HEK293 (cell line): ENCODE measurements around the gene GNG5.
A peak's percentile ranks its signal among the peaks of the same experiment; 100 is the strongest.

Source experiments
- FEZF1 ChIP-seq: fragments of 450-650 bp; formaldehyde crosslinking; IDR thresholded peaks from 2 replicates; pipeline ENCODE4 v1.5.1; 2016; ENCODE audit warnings: missing biosample characterization, missing genetic modification characterization
- HOXD13 ChIP-seq: sonication (generic); formaldehyde crosslinking; IDR thresholded peaks from 2 replicates; pipeline ENCODE4 v1.8.0; 2022; ENCODE audit warnings: missing genetic modification reagents, borderline replicate concordance
- KLF8 ChIP-seq: fragments of 450-650 bp; formaldehyde crosslinking; IDR thresholded peaks from 2 replicates; pipeline ENCODE4 v1.5.1; 2016; ENCODE audit warnings: missing biosample characterization, missing genetic modification characterization
- KLF9 ChIP-seq: fragments of 450-650 bp; formaldehyde crosslinking; IDR thresholded peaks from 2 replicates; pipeline ENCODE4 v1.5.1; 2016; ENCODE audit warnings: missing biosample characterization, missing genetic modification characterization, low read depth
- MEIS1 ChIP-seq: sonication (generic); formaldehyde crosslinking; IDR thresholded peaks from 2 replicates; pipeline ENCODE4 v1.8.1; 2022; ENCODE audit warnings: missing genetic modification reagents, mild to moderate bottlenecking, borderline replicate concordance
- SCRT2 ChIP-seq: fragments of 450-650 bp; formaldehyde crosslinking; IDR thresholded peaks from 2 replicates; pipeline ENCODE4 v1.5.1; 2016; ENCODE audit warnings: missing biosample characterization, missing genetic modification characterization
- SP3 ChIP-seq: fragments of 450-650 bp; formaldehyde crosslinking; IDR thresholded peaks from 2 replicates; pipeline ENCODE4 v1.5.1; 2016; ENCODE audit warnings: missing biosample characterization, missing genetic modification characterization
- ZBTB17 ChIP-seq: fragments of 450-650 bp; formaldehyde crosslinking; IDR thresholded peaks from 2 replicates; pipeline ENCODE4 v1.5.1; 2016; ENCODE audit warnings: missing biosample characterization, missing genetic modification characterization
- ZBTB48 ChIP-seq: fragments of 450-650 bp; formaldehyde crosslinking; IDR thresholded peaks from 2 replicates; pipeline ENCODE4 v1.5.1; 2016; ENCODE audit warnings: missing biosample characterization, missing genetic modification characterization
- ZFP37 ChIP-seq: fragments of 450-650 bp; formaldehyde crosslinking; IDR thresholded peaks from 2 replicates; pipeline ENCODE4 v1.5.1; 2016; ENCODE audit warnings: missing biosample characterization, missing genetic modification characterization
- ZFP69B ChIP-seq: fragments of 450-650 bp; formaldehyde crosslinking; IDR thresholded peaks from 2 replicates; pipeline ENCODE4 v1.5.1; 2016; ENCODE audit warnings: missing biosample characterization, missing genetic modification characterization
- ZNF10 ChIP-seq: fragments of 450-650 bp; formaldehyde crosslinking; IDR thresholded peaks from 2 replicates; pipeline ENCODE4 v1.5.1; 2017; ENCODE audit warnings: missing biosample characterization, missing genetic modification characterization
- ZNF132 ChIP-seq: fragments of 450-650 bp; formaldehyde crosslinking; IDR thresholded peaks from 2 replicates; pipeline ENCODE4 v1.5.1; 2017; ENCODE audit warnings: missing biosample characterization, missing genetic modification characterization, borderline replicate concordance
- ZNF174 ChIP-seq: fragments of 450-650 bp; formaldehyde crosslinking; IDR thresholded peaks from 2 replicates; pipeline ENCODE4 v1.5.0; 2017; ENCODE audit warnings: missing biosample characterization, mild to moderate bottlenecking, missing genetic modification characterization
- ZNF184 ChIP-seq: fragments of 450-650 bp; IDR thresholded peaks from 2 replicates; pipeline ENCODE4 v1.5.1; 2018; ENCODE audit warnings: missing biosample characterization, mild to moderate bottlenecking, missing genetic modification characterization
- ZNF2 ChIP-seq: fragments of 450-650 bp; formaldehyde crosslinking; IDR thresholded peaks from 2 replicates; pipeline ENCODE4 v1.5.1; 2016; ENCODE audit warnings: missing biosample characterization, missing genetic modification characterization
- ZNF202 ChIP-seq: fragments of 450-650 bp; formaldehyde crosslinking; IDR thresholded peaks from 2 replicates; pipeline ENCODE4 v1.5.1; 2016; ENCODE audit warnings: missing biosample characterization, missing genetic modification characterization, borderline replicate concordance
- ZNF221 ChIP-seq: fragments of 450-650 bp; formaldehyde crosslinking; IDR thresholded peaks from 2 replicates; pipeline ENCODE4 v1.5.1; 2017; ENCODE audit warnings: missing biosample characterization, missing genetic modification characterization, borderline replicate concordance
- ZNF324 ChIP-seq: fragments of 450-650 bp; formaldehyde crosslinking; IDR thresholded peaks from 2 replicates; pipeline ENCODE4 v1.5.1; 2016; ENCODE audit warnings: missing biosample characterization, missing genetic modification characterization
- ZNF335 ChIP-seq: fragments of 450-650 bp; formaldehyde crosslinking; conservative IDR thresholded peaks from 2 replicates; pipeline ENCODE4 v1.5.1; 2016; ENCODE audit warnings: missing biosample characterization, missing genetic modification characterization
- ZNF354C ChIP-seq: fragments of 450-650 bp; formaldehyde crosslinking; IDR thresholded peaks from 2 replicates; pipeline ENCODE4 v1.5.1; 2016; ENCODE audit warnings: missing biosample characterization, missing genetic modification characterization, low read depth, borderline replicate concordance
- ZNF37A ChIP-seq: fragments of 450-650 bp; IDR thresholded peaks from 2 replicates; pipeline ENCODE4 v1.5.1; 2018; ENCODE audit warnings: missing biosample characterization, missing genetic modification characterization
- ZNF433 ChIP-seq: fragments of 450-650 bp; formaldehyde crosslinking; IDR thresholded peaks from 2 replicates; pipeline ENCODE4 v1.5.1; 2016; ENCODE audit warnings: missing biosample characterization, missing genetic modification characterization, low read depth
- ZNF555 ChIP-seq: fragments of 450-650 bp; formaldehyde crosslinking; conservative IDR thresholded peaks from 2 replicates; pipeline ENCODE4 v1.5.1; 2017; ENCODE audit warnings: missing biosample characterization, mild to moderate bottlenecking, missing genetic modification characterization, inconsistent platforms
- ZNF558 ChIP-seq: fragments of 450-650 bp; formaldehyde crosslinking; IDR thresholded peaks from 2 replicates; pipeline ENCODE4 v1.5.1; 2016; ENCODE audit warnings: missing biosample characterization, missing genetic modification characterization
- ZNF585B ChIP-seq: fragments of 450-650 bp; formaldehyde crosslinking; IDR thresholded peaks from 2 replicates; pipeline ENCODE4 v1.5.1; 2016; ENCODE audit warnings: missing biosample characterization, missing genetic modification characterization
- ZNF677 ChIP-seq: fragments of 450-650 bp; IDR thresholded peaks from 2 replicates; pipeline ENCODE4 v1.5.0; 2018; ENCODE audit warnings: missing biosample characterization, mild to moderate bottlenecking, missing genetic modification characterization, moderate library complexity
- ZNF747 ChIP-seq: fragments of 450-650 bp; formaldehyde crosslinking; IDR thresholded peaks from 2 replicates; pipeline ENCODE4 v1.5.1; 2016; ENCODE audit warnings: missing biosample characterization, missing genetic modification characterization
- ZNF785 ChIP-seq: fragments of 450-650 bp; formaldehyde crosslinking; IDR thresholded peaks from 2 replicates; pipeline ENCODE4 v1.5.1; 2016; ENCODE audit warnings: missing biosample characterization, missing genetic modification characterization
- ZNF843 ChIP-seq: fragments of 450-650 bp; formaldehyde crosslinking; IDR thresholded peaks from 2 replicates; pipeline ENCODE4 v1.5.1; 2016; ENCODE audit warnings: missing biosample characterization, missing genetic modification characterization
- ZSCAN16 ChIP-seq: fragments of 450-650 bp; formaldehyde crosslinking; IDR thresholded peaks from 2 replicates; pipeline ENCODE4 v1.5.1; 2016; ENCODE audit warnings: missing biosample characterization, missing genetic modification characterization
- ZSCAN23 ChIP-seq: fragments of 450-650 bp; formaldehyde crosslinking; IDR thresholded peaks from 2 replicates; pipeline ENCODE4 v1.5.1; 2016; ENCODE audit warnings: missing biosample characterization, missing genetic modification characterization
- TF ChIP-seq, protein P1 (sequence below): fragments of 450-650 bp; formaldehyde crosslinking; IDR thresholded peaks from 2 replicates; pipeline ENCODE4 v1.5.1; 2017; ENCODE audit warnings: missing biosample characterization, missing genetic modification characterization
- TF ChIP-seq, protein P2 (sequence below): fragments of 450-650 bp; formaldehyde crosslinking; IDR thresholded peaks from 2 replicates; pipeline ENCODE4 v1.5.1; 2017; ENCODE audit warnings: missing biosample characterization, missing genetic modification characterization
- TF ChIP-seq, protein P3 (sequence below): fragments of 450-650 bp; formaldehyde crosslinking; IDR thresholded peaks from 2 replicates; pipeline ENCODE4 v1.5.1; 2016; ENCODE audit warnings: missing biosample characterization, missing genetic modification characterization
- TF ChIP-seq, protein P4 (sequence below): fragments of 450-650 bp; formaldehyde crosslinking; IDR thresholded peaks from 2 replicates; pipeline ENCODE4 v1.5.1; 2016; ENCODE audit warnings: missing biosample characterization, missing genetic modification characterization
- TF ChIP-seq, protein P5 (sequence below): fragments of 450-650 bp; formaldehyde crosslinking; IDR thresholded peaks from 2 replicates; pipeline ENCODE4 v1.5.1; 2016; ENCODE audit warnings: missing biosample characterization, missing genetic modification characterization

GNG5 gene

DNA sequence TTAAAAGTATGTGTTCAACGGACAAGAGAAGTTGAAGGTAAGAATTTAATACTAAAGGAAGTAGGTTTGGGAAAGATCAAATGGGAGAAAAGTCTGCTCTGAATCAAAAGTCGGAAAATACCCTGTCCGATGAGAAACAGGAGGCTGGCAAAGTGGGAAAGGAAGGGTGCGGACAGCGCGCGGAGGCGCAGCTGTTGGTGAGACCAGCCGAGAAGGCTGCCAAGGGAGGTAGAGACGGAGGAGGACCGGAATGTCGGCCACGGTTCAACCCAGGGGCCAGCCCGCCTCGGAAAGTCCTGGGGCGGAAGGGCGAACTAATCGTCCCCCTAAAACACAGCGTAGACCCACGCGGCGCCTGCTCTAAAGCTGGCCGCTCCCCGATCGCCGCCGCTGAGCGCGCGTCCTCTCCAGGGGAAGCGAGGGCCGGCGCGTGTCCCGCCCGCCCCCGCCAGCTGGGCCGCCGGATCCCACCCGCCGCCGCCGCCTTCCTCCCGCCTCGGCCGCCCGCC, 834 bp downstream of the GNG5 start (continued):
- no peak for TF ChIP-seq ZNF324 (tag by site-specific recombination)
- peak; percentile 31; the same call in 1 of the 2 replicates for TF ChIP-seq ZFP37 (tag by site-specific recombination)
- TF ChIP-seq ZNF202 (tag by site-specific recombination): no peak
- no peak; the same call in 1 of the 2 replicates for TF ChIP-seq ZNF843 (tag by site-specific recombination)
- TF ChIP-seq ZNF2 (tag by site-specific recombination): 0 out of 2 replicates have a peak, but pooled peaks have one; percentile 44
- TF ChIP-seq, protein P1, sequence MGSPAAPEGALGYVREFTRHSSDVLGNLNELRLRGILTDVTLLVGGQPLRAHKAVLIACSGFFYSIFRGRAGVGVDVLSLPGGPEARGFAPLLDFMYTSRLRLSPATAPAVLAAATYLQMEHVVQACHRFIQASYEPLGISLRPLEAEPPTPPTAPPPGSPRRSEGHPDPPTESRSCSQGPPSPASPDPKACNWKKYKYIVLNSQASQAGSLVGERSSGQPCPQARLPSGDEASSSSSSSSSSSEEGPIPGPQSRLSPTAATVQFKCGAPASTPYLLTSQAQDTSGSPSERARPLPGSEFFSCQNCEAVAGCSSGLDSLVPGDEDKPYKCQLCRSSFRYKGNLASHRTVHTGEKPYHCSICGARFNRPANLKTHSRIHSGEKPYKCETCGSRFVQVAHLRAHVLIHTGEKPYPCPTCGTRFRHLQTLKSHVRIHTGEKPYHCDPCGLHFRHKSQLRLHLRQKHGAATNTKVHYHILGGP: no peak
- no peak for TF ChIP-seq ZNF10 (tag by site-specific recombination)
- TF ChIP-seq ZBTB48 (tag by site-specific recombination): no peak
- no peak for TF ChIP-seq ZNF555 (tag by site-specific recombination)
- TF ChIP-seq HOXD13 (CRISPR knock-in tag): no peak
- TF ChIP-seq ZNF785: no peak
- TF ChIP-seq ZNF184: no peak
- no peak for TF ChIP-seq SP3 (tag by site-specific recombination)
- TF ChIP-seq, protein P2, sequence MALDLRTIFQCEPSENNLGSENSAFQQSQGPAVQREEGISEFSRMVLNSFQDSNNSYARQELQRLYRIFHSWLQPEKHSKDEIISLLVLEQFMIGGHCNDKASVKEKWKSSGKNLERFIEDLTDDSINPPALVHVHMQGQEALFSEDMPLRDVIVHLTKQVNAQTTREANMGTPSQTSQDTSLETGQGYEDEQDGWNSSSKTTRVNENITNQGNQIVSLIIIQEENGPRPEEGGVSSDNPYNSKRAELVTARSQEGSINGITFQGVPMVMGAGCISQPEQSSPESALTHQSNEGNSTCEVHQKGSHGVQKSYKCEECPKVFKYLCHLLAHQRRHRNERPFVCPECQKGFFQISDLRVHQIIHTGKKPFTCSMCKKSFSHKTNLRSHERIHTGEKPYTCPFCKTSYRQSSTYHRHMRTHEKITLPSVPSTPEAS (tag by site-specific recombination): no peak
- TF ChIP-seq ZNF585B (tag by site-specific recombination): no peak
- no peak for TF ChIP-seq ZSCAN23 (tag by site-specific recombination)
- peak; percentile 29; the same call in 1 of the 2 replicates for TF ChIP-seq SCRT2 (tag by site-specific recombination)
- TF ChIP-seq ZNF677: no peak
- TF ChIP-seq ZNF174 (tag by site-specific recombination): no peak
- TF ChIP-seq ZNF37A (tag by site-specific recombination): no peak
- no peak for TF ChIP-seq ZSCAN16 (tag by site-specific recombination)
- TF ChIP-seq KLF9: no peak
- no peak for TF ChIP-seq MEIS1 (CRISPR knock-in tag)
- TF ChIP-seq ZNF132 (tag by site-specific recombination): no peak
- TF ChIP-seq ZNF354C (tag by site-specific recombination): no peak
- no peak for TF ChIP-seq ZFP69B
- TF ChIP-seq KLF8: no peak; the same call in none of the 2 replicates
- no peak for TF ChIP-seq ZNF558 (tag by site-specific recombination)
- no peak for TF ChIP-seq ZNF433 (tag by site-specific recombination)
- peak; percentile 58 for TF ChIP-seq ZNF335 (tag by site-specific recombination)
- TF ChIP-seq ZNF221 (tag by site-specific recombination): no peak
- TF ChIP-seq, protein P3, sequence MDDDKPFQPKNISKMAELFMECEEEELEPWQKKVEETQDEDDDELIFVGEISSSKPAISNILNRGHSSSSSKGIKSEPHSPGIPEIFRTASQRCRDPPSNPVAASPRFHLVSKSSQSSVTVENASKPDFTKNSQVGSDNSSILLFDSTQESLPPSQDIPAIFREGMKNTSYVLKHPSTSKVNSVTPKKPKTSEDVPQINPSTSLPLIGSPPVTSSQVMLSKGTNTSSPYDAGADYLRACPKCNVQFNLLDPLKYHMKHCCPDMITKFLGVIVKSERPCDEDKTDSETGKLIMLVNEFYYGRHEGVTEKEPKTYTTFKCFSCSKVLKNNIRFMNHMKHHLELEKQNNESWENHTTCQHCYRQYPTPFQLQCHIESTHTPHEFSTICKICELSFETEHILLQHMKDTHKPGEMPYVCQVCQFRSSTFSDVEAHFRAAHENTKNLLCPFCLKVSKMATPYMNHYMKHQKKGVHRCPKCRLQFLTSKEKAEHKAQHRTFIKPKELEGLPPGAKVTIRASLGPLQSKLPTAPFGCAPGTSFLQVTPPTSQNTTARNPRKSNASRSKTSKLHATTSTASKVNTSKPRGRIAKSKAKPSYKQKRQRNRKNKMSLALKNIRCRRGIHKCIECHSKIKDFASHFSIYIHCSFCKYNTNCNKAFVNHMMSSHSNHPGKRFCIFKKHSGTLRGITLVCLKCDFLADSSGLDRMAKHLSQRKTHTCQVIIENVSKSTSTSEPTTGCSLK (tag by site-specific recombination): no peak
- TF ChIP-seq, protein P4, sequence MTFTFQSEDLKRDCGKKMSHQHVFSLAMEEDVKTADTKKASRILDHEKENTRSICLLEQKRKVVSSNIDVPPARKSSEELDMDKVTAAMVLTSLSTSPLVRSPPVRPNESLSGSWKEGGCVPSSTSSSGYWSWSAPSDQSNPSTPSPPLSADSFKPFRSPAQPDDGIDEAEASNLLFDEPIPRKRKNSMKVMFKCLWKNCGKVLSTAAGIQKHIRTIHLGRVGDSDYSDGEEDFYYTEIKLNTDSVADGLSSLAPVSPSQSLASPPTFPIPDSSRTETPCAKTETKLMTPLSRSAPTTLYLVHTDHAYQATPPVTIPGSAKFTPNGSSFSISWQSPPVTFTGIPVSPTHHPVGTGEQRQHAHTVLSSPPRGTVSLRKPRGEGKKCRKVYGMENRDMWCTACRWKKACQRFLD: no peak
- TF ChIP-seq, protein P5, sequence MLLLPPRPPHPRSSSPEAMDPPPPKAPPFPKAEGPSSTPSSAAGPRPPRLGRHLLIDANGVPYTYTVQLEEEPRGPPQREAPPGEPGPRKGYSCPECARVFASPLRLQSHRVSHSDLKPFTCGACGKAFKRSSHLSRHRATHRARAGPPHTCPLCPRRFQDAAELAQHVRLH (tag by site-specific recombination): no peak
- no peak for TF ChIP-seq FEZF1 (tag by site-specific recombination)
- peak; percentile 19; the same call in 1 of the 2 replicates for TF ChIP-seq ZBTB17 (tag by site-specific recombination)
- TF ChIP-seq ZNF747 (tag by site-specific recombination): no peak
